Inflammatory macrophage treated with lipopolysaccharide for 1 hour (primary cell): ENCODE results near the gene GALNTL6.

Experiments
- DNase-seq, 2 donors: peaks; one replicate each; pipeline ENCODE4 v3.0.0-alpha.2; 2020 to 2022

Gene GALNTL6

GRCh38 chr4:172243551-172243950 lies 430.3 kb downstream of the GALNTL6 start:
- no peak for DNase-seq

GRCh38 chr4:172245516-172245915 lies 432.3 kb downstream of the GALNTL6 start:
- DNase-seq, result no peak

- DNase-seq, result no peak
Measured at GRCh38 chr4:172253409-172253808, 440.2 kb downstream of the GALNTL6 start.

GRCh38 chr4:172256820-172257219 lies 443.6 kb downstream of the GALNTL6 start:
- DNase-seq, result no peak

GRCh38 chr4:172270397-172270796 lies 457.2 kb downstream of the GALNTL6 start:
- DNase-seq, result no peak

- DNase-seq, result no peak
Measured at GRCh38 chr4:172287117-172287516, 473.9 kb downstream of the GALNTL6 start.

DNA sequence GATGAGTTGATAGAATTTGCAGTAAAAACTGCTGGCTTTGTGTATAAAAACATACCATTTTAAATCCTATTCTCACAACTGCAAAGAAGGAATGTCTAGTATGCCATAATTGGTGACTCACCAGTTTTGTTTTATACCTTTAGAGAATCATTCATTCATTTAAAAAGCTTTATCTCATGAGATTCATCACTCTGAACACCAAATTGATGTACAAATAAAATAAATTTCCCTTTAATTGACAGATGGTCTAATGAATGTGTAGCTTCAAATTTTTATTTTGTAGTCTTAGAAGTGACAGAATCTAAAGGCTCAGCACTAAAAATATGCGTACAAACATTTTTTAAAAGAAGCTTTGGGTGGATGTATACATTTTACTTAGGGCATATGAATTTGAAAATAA lies 492.5 kb downstream of the GALNTL6 start:
- no peak for DNase-seq

DNA sequence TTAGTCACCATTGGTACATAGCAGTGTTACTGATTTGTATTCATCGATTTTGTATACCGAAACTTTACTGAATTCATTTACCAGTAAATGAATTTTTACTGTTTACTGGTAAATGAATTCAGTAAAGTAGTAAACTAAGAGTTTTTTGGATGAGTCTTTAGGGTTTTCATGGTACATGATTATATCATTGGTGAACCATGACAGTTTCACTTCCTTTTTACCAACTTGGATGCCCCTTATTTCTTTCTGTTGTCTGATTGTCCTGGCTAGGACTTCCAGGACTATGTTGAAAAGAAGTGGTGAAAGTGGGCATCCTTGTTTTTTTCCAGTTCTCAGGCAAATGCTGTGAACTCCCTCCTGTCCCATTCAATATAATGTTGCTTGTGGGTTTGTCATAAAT lies 494.9 kb downstream of the GALNTL6 start:
- no peak for DNase-seq

DNA sequence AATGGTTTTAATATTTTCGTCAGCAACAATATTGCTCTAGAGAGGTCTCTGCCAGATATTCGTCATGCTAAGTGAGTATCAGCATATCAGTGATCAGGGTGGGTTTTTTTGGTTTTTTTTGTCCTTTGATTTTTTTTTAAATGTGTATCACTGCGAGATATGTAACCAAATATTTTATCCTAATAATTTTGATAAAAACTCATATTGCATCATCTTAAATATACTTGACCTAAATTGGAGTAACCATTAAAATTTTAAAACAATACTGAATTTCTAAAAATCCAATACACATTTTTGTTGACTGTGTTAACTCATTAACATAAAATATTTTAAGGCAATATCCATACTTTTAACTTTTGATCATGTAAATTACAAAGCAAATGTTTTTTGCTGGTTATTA lies 498.5 kb downstream of the GALNTL6 start:
- no peak for DNase-seq

GRCh38 chr4:172323288-172323687 lies 510.1 kb downstream of the GALNTL6 start:
- no peak for DNase-seq

- DNase-seq, result no peak
Measured at GRCh38 chr4:172344308-172344938, 531.2 kb downstream of the GALNTL6 start.

DNA sequence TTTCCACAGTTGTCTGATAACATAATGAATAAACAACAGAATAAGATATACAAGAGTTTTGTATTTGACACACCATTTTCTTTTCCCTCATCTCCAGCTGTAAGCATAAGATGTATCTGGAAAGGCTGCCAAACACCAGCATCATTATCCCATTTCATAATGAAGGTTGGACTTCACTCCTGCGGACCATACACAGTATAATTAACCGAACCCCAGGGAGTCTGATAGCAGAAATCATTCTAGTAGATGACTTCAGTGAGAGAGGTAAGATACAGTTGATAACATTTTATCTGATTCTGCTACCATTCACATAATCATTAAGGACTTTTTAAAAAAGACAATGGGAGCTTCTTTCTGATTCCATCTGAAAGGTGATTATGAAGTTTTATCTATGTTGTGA lies 535.2 kb downstream of the GALNTL6 start:
- no peak for DNase-seq

DNA sequence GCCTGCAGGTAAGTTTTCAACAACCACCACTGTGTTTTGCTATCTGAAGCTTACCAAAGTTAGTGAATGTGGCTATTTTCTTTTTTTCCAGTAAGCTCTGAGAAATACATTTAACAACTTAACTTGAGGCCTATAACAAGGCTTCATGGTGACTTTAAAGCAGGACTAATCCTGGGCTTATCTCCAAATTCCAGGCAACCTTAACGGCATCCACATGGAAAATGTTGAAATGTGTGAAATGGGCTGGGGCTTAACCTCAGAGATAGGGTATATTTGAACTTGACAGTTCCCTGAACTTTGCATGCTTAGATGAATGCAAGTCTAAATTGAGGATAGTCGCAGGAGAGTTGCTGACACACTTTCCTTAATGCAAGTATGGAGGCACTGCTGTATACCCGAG lies 539.2 kb downstream of the GALNTL6 start:
- no peak for DNase-seq

GRCh38 chr4:172356016-172356415 lies 542.8 kb downstream of the GALNTL6 start:
- no peak for DNase-seq

GRCh38 chr4:172357006-172357540 lies 543.9 kb downstream of the GALNTL6 start:
- DNase-seq, result no peak

- DNase-seq, result no peak
Measured at GRCh38 chr4:172362569-172362968, 549.4 kb downstream of the GALNTL6 start.

DNA sequence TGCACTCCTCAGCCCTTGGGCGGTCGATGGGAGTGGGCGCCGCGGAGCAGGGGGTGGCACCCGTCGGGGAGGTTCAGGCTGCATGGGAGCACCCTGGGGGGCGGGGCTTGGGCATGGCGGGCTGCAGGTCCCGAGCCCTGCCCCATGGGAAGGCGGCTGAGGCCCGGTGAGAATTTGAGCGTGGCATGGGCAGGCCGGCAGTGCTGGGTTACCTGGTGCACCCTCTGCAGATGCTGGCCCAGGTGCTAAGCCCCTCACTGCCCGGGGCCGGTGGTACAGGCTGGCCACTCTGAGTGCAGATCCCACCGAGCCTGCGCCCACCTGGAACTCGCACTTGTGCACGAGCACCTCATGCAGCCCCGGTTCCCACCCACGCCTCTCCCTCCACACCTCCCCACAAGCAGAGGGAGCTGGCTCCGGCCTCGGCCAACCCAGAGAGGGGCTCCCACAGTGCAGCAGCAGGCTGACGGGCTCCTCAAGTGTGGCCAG lies 556.3 kb downstream of the GALNTL6 start:
- no peak for DNase-seq

DNA sequence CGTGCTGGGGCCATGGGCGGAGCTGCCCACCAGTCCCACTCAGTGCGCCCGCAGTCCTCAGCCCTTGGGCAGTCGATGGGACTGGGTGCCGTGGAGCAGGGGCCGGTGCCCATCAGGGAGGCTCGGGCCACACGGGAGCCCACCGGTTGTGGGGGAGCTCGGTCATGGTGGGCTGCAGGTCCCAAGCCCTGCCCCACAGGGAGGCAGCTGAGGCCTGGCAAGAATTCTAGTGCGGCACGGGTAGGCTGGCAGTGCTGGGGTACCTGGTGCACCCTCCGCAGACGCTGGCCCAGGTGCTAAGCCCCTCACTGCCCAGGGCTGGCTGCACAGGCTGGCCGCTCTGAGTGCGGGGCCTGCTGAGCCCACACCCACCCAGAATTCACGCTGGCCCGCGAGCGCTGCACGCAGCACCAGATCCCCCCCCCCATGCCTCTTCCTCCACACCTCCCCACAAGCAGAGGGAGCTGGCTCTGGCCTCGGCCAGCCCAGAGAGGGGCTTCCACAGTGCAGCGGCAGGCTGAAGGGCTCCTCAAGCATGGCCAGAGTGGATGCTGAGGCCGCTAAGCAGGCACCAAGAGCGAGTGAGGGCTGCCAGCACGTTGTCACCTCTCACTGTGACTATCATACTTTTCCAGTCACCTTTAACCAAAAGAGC lies 564.4 kb downstream of the GALNTL6 start:
- no peak for DNase-seq

GRCh38 chr4:172379834-172380233 lies 566.6 kb downstream of the GALNTL6 start:
- no peak for DNase-seq

DNA sequence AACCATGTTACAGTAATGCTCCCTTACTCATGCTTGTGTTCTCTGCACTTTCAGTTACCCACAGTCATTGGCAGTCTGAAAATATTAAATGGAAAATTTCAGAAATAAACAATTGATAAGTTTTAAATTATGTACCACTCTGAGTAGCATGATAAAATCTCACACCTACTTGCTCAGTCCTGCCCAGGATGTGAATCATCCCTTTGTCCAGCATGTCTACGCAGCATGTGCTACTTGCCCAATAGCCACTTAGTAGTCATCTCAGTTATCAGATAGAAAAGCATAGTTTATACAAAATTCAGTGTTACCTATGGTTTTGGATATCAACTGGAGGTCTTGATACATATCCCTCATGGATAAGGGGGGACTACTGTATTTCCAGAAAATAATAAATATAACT lies 577.1 kb downstream of the GALNTL6 start:
- DNase-seq, result no peak

DNA sequence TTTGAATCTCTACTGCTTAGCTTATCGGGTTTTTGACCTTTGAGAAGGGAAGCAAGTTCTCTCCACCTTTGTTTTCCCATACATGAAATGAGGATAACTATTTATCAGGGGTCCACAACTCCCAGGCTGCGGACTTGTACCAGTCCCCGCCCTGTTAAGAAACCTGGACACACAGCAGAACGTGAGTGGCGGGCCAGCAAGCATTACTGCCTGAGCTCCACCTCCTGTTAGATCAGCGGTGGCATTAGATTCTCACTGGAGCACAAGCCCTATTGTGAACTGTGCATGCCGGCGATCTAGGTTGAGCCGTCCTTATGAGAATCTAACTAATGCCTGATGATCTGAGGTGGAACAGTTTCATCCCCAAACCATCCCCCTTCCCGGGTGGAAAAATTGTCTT lies 579.5 kb downstream of the GALNTL6 start:
- no peak for DNase-seq

- no peak for DNase-seq
Measured at GRCh38 chr4:172393220-172393619, 580.0 kb downstream of the GALNTL6 start.

- DNase-seq, result no peak
Measured at GRCh38 chr4:172404676-172405075, 591.5 kb downstream of the GALNTL6 start.

- no peak for DNase-seq
Measured at GRCh38 chr4:172410363-172410762, 597.2 kb downstream of the GALNTL6 start.

GRCh38 chr4:172411149-172411548 lies 597.9 kb downstream of the GALNTL6 start:
- no peak for DNase-seq
